Measurements from ENCODE around the gene DMP1.
"Not testable (repeated sequence)": the region's sequence is repeated elsewhere in the genome, so short reads cannot be mapped to it uniquely, and the experiment has no call there.

DMP1 gene

DNA sequence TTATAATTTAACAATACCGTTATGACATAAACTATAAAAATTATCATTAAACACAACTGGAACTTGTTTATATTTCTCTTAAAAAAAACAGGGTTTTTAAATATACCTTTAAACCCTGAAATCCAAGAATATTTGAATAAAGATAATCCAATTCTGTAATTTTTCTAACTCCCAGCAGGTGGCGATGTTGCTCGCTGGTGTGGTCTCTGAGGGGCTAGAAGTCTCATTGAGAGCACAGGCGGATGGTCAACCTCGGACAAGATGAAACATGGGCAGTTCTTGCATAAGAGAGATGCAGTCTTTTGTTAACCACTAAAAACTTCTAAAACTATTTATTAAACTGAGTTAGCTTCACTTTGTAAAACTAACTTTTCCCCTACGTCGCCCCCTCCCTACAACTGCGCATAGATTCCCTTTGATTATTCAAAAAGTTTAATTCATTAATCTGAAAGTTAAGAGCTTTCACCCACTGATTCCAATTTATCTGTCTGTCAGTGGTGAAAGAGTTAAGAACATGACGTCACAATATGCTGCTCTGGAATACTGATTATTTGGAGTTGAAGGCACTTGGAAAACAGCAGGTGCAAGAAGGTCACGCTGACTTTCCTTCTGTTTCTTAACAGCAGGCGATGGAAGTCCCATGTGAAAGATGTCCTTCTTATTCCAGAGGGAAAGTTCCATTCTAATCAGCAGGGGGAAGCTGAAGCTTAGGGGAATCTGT lies 29.5 kb downstream of the DMP1 start:
- Histone ChIP-seq H3K27me3 (replicated peaks; ENCODE audit: insufficient read depth, low read length) (no peaks in the 10 kb centered on the region), H3K79me2 (ENCODE audit: low read length) (no peaks in the 10 kb centered on the region), H3K9me3 (replicated peaks; ENCODE audit: insufficient read depth, low read length) (no peaks in the 10 kb centered on the region), H3K4me2 (ENCODE audit: low read depth, low read length) (no peak overlapping the region), H3F3A (ENCODE audit: insufficient read depth, low read length) (0 out of 2 replicates have a peak, but pooled peaks cover 4% of the 10 kb centered on the region), H3K27ac (ENCODE audit: low read length) (no peak overlapping the region), H3K9me2 (replicated peaks; ENCODE audit: insufficient read depth, low read length) (no peaks in the 10 kb centered on the region), H4K20me1 (ENCODE audit: insufficient read depth, low read length) (no peaks in the 10 kb centered on the region), H2AFZ (ENCODE audit: low read length) (no peak overlapping the region), H3K9ac (ENCODE audit: low read length) (no peak overlapping the region), H3K4me3 (ENCODE audit: low read length) (no peak overlapping the region), H3K36me3 (replicated peaks; ENCODE audit: insufficient read depth, low read length) (no peaks in the 10 kb centered on the region), H3K4me1 (ENCODE audit: low read length) (peaks cover 20% of the 10 kb centered on the region)
- TF ChIP-seq EZH2 (optimal IDR thresholded peaks at IDR 0.05; ENCODE audit: low read depth, low read length) = no peak
- TF ChIP-seq, protein P1, sequence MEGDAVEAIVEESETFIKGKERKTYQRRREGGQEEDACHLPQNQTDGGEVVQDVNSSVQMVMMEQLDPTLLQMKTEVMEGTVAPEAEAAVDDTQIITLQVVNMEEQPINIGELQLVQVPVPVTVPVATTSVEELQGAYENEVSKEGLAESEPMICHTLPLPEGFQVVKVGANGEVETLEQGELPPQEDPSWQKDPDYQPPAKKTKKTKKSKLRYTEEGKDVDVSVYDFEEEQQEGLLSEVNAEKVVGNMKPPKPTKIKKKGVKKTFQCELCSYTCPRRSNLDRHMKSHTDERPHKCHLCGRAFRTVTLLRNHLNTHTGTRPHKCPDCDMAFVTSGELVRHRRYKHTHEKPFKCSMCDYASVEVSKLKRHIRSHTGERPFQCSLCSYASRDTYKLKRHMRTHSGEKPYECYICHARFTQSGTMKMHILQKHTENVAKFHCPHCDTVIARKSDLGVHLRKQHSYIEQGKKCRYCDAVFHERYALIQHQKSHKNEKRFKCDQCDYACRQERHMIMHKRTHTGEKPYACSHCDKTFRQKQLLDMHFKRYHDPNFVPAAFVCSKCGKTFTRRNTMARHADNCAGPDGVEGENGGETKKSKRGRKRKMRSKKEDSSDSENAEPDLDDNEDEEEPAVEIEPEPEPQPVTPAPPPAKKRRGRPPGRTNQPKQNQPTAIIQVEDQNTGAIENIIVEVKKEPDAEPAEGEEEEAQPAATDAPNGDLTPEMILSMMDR (IDR thresholded peaks at IDR 0.05; ENCODE audit: low read length) = peak; percentile 75
- DNase-seq = peak; percentile 49

DNA sequence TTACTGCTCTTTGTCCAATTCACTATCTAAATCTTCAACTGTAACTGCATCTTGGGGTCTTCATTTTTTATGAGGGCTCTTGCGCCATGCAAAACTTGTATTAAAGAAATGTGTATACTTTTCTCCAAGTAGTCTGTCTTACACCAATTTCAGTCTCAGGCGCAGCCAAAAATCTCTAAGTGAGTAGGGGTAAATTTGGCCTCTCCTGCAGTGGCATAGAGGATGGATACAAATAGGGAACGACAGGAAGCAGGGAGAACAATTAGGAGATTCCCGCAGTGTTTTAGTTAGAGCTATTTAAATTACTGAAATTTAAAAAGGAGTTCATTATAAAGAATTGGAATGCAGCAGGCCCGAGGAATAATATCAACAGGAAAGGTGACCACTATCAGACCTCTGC lies 30.2 kb downstream of the DMP1 start:
- Histone ChIP-seq H2AFZ (ENCODE audit: low read length) (no peak overlapping the region), H3K9me2 (replicated peaks; ENCODE audit: insufficient read depth, low read length) (no peaks in the 10 kb centered on the region), H3K4me1 (ENCODE audit: low read length) (peaks cover 20% of the 10 kb centered on the region), H3K27ac (ENCODE audit: low read length) (no peak overlapping the region), H3K79me2 (ENCODE audit: low read length) (no peaks in the 10 kb centered on the region), H3K9me3 (replicated peaks; ENCODE audit: insufficient read depth, low read length) (no peaks in the 10 kb centered on the region), H3K9ac (ENCODE audit: low read length) (no peak overlapping the region), H3K27me3 (replicated peaks; ENCODE audit: insufficient read depth, low read length) (no peaks in the 10 kb centered on the region), H4K20me1 (ENCODE audit: insufficient read depth, low read length) (no peaks in the 10 kb centered on the region), H3F3A (ENCODE audit: insufficient read depth, low read length) (0 out of 2 replicates have a peak, but pooled peaks cover 4% of the 10 kb centered on the region), H3K4me2 (ENCODE audit: low read depth, low read length) (no peak overlapping the region), H3K36me3 (replicated peaks; ENCODE audit: insufficient read depth, low read length) (no peaks in the 10 kb centered on the region), H3K4me3 (ENCODE audit: low read length) (no peak overlapping the region)
- DNase-seq = no peak
- no peak for TF ChIP-seq EZH2phosphoT487 (IDR thresholded peaks at IDR 0.05; ENCODE audit: low read length)
- TF ChIP-seq, protein P1 (IDR thresholded peaks at IDR 0.05; ENCODE audit: low read length) = no peak

DNA sequence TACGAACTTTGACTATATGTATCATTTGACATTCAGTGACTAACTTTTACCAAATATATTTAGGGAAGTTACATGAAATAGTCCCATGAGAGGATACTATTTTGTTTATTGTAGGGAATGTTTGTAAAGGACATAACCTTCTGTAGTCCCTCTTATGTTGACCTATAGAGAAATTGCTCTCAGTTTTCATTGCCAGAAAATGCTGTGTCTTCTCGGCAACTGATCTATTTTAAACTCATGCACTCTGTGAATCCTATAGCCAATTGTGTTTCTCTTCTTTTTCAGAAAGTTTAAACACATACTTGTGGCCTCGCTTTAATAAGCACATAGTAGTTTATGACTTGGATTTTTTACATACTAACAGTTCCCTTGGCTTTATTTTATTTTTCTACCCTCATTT lies 38.2 kb downstream of the DMP1 start:
- no peak overlapping the region for H3K27ac ChIP-seq (ENCODE audit: low read length)
- no peak for DNase-seq
- H4K20me1 ChIP-seq (ENCODE audit: insufficient read depth, low read length) = no peaks in the 10 kb centered on the region
- no peaks in the 10 kb centered on the region for H3F3A ChIP-seq (ENCODE audit: insufficient read depth, low read length)
- no peaks in the 10 kb centered on the region for H3K27me3 ChIP-seq (replicated peaks; ENCODE audit: insufficient read depth, low read length)
- H3K4me1 ChIP-seq (ENCODE audit: low read length) = no peaks in the 10 kb centered on the region
- H2AFZ ChIP-seq (ENCODE audit: low read length) = no peak overlapping the region
- no peaks in the 10 kb centered on the region for H3K79me2 ChIP-seq (ENCODE audit: low read length)
- H3K4me3 ChIP-seq (ENCODE audit: low read length) = no peak overlapping the region
- H3K9ac ChIP-seq (ENCODE audit: low read length) = no peak overlapping the region
- TF ChIP-seq EZH2phosphoT487 (IDR thresholded peaks at IDR 0.05; ENCODE audit: low read length) (no peak), EZH2 (optimal IDR thresholded peaks at IDR 0.05; ENCODE audit: low read depth, low read length) (no peak)
- TF ChIP-seq, protein P1 (IDR thresholded peaks at IDR 0.05; ENCODE audit: low read length) = no peak
- no peaks in the 10 kb centered on the region for H3K9me2 ChIP-seq (replicated peaks; ENCODE audit: insufficient read depth, low read length)
- H3K36me3 ChIP-seq (replicated peaks; ENCODE audit: insufficient read depth, low read length) = no peaks in the 10 kb centered on the region
- no peak overlapping the region for H3K4me2 ChIP-seq (ENCODE audit: low read depth, low read length)
- no peaks in the 10 kb centered on the region for H3K9me3 ChIP-seq (replicated peaks; ENCODE audit: insufficient read depth, low read length)

DNA sequence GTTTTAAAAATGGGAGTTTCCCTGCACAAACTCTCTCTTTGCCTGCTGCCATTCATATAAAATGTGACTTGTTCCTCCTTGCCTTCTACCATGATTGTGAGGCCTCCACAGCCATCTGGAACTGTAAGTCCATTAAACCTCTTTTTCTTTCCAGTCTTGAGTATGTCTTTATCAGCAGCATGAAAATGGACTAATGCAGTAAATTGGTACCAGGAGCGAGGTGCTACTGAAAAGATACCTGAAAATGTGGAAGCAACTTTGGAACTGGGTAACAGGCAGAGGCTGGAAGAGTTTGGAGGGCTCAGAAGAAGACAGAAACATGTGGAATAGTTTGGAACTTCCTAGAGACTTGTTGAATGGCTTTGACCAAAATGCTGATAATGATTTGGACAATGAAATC lies 40.9 kb downstream of the DMP1 start:
- not testable (repeated sequence) for H4K20me1 ChIP-seq (ENCODE audit: insufficient read depth, low read length); H3K4me2 ChIP-seq (ENCODE audit: low read depth, low read length); H3K4me1 ChIP-seq (ENCODE audit: low read length); H3F3A ChIP-seq (ENCODE audit: insufficient read depth, low read length); H3K36me3 ChIP-seq (replicated peaks; ENCODE audit: insufficient read depth, low read length); H3K9me2 ChIP-seq (replicated peaks; ENCODE audit: insufficient read depth, low read length); H3K27me3 ChIP-seq (replicated peaks; ENCODE audit: insufficient read depth, low read length); H3K9me3 ChIP-seq (replicated peaks; ENCODE audit: insufficient read depth, low read length); H3K4me3 ChIP-seq (ENCODE audit: low read length); H2AFZ ChIP-seq (ENCODE audit: low read length); H3K79me2 ChIP-seq (ENCODE audit: low read length); DNase-seq; H3K27ac ChIP-seq (ENCODE audit: low read length); H3K9ac ChIP-seq (ENCODE audit: low read length)

DNA sequence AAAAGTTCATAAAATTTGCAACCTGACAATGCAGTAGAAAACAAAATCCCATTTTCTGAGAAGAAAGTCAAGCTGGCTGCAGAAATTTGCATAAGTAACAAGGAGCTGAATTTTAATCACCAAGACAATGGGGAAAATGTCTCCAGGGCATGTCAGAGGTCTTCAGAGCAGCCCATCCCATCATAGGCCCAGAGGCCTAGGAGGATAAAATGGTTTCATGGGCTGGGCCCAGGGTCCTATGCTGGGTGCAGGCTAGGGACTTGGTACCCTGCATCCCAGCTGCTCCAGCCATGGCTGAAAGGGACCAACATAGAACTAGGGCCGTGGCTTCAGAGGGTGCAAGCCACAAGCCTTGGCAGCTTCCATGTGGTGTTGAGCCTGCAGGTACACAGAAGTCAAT lies 42.0 kb downstream of the DMP1 start:
- H3F3A ChIP-seq (ENCODE audit: insufficient read depth, low read length); H3K9me2 ChIP-seq (replicated peaks; ENCODE audit: insufficient read depth, low read length); H3K4me1 ChIP-seq (ENCODE audit: low read length); H3K9me3 ChIP-seq (replicated peaks; ENCODE audit: insufficient read depth, low read length); H4K20me1 ChIP-seq (ENCODE audit: insufficient read depth, low read length); H3K79me2 ChIP-seq (ENCODE audit: low read length); H3K27ac ChIP-seq (ENCODE audit: low read length); H2AFZ ChIP-seq (ENCODE audit: low read length); H3K27me3 ChIP-seq (replicated peaks; ENCODE audit: insufficient read depth, low read length); DNase-seq; H3K4me3 ChIP-seq (ENCODE audit: low read length); H3K36me3 ChIP-seq (replicated peaks; ENCODE audit: insufficient read depth, low read length); H3K4me2 ChIP-seq (ENCODE audit: low read depth, low read length); H3K9ac ChIP-seq (ENCODE audit: low read length): not testable (repeated sequence)
